ENCODE data around the gene ADI1.

The ADI1 gene

DNA sequence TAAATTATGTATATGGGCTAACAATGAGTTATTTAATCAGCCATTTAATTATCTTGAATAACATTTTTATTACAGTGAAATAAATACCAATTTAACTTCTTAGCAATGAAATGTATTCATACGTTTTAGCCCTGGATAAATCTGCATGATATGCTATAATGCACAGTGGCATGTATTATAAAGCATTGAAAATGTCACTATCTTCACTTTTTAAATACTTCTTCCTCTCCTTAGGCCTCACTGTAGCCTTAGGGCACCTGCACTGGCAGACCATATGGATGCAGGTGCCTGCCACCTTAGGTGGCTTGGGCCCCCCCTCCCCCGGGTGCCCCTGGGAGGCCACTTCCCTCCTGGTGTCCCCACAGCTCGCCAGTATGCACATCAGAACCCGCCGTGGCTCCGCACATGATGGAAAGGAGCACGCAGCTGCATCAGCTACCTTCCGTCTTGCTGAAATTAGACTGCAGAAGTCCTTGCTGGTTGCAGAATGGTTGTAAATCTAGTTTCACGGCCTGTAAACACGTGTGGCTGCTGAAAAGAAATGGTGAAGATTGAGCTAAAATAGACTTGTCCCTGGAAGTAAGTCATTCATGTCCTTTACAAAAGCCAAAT is 56.7 kb downstream of the ADI1 start:
- TF ChIP-seq CTCF (conservative IDR thresholded peaks at IDR 0.05; ENCODE audit: low read depth, low read length) = no peak
- no peak for DNase-seq (ENCODE audit: low read depth)

DNA sequence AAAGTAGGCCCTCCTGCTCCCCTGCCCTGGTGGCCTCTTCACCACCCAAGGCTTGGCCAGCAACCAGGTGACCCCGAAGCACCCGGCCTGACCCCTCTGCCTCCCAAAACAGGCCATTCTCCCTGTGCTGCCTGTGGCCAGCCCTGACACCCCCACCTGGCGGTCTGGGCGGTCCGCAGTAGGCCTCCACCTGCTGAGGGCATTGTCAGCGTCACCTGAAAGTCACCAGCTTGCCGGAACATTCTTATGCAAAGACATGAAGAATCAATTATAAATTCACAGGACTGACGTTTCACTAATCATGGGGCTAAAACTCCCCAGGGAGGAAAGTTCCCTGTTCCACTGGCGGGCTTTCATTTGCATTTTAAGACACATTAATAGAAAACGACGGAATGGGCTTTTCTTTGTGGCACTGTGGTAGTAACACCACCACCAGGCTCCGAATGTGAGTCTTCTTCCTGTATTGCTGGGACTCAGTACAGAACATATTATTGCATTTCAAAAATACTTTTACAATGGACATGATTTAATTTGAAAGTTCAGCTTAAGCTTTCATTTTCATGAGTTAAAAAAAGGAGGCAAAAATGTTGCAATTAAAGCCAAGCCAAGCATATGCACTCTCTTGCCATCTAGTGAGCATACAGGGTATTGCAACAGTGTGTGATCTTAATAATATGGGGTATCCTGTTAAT is 57.4 kb downstream of the ADI1 start:
- TF ChIP-seq CTCF (conservative IDR thresholded peaks at IDR 0.05; ENCODE audit: low read depth, low read length) = peak; percentile 89
- H3K4me3 ChIP-seq (ENCODE audit: low read length) = no peak overlapping the region
- no peak for DNase-seq (ENCODE audit: low read depth)

More for the DNA sequence above, 56.7 kb downstream of the ADI1 start:
- no peak overlapping the region for H3K4me3 ChIP-seq (ENCODE audit: low read length)

DNA sequence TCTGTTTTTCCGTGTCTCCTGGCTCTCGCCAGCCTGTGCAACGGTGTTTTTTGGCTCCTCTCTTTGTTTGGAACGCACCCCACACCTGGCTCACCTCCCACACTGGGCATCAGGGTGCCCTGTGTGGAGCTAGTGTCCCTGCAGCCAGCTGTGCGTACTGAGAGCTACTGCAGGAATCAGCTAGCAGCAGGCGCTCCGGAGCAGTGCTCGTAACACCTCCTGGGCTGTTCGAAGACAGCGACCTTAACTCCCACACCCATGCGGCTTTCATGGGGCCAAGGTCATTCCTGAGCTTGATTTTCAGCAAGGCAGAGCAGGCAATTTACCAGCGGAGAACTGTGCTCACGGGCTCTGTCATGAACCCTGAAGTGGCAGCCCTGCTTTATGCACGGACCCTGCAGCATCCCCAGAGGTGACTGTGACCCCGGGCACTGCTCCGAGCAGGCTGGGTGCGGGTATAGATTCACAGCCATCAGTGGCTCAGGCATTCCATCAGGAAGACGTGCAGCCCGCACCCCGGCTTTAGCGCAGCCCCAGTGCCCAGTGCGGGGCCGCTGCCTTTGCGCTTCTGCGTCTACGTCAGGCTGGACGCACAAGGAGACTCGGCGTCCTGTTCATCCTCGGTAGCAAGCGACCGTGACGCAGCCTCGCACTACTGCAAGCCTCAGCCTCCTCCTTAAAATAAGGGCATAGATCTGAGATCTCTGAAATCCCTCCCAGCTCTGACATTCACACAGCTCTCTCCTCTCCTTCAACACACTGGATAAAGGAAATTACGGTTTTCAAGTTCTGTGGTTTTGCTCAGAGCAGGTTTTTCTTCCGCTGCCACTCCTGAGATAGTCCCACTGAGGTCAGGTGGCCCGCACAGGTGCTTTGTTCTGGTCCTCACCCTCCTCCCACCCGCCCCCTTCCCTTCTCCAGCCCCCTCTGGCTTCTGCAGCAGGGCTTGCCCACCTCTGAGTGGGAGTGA is 58.2 kb downstream of the ADI1 start:
- TF ChIP-seq CTCF (conservative IDR thresholded peaks at IDR 0.05; ENCODE audit: low read depth, low read length) = no peak
- H3K4me3 ChIP-seq (ENCODE audit: low read length) = no peak overlapping the region
- DNase-seq (ENCODE audit: low read depth) = no peak

DNA sequence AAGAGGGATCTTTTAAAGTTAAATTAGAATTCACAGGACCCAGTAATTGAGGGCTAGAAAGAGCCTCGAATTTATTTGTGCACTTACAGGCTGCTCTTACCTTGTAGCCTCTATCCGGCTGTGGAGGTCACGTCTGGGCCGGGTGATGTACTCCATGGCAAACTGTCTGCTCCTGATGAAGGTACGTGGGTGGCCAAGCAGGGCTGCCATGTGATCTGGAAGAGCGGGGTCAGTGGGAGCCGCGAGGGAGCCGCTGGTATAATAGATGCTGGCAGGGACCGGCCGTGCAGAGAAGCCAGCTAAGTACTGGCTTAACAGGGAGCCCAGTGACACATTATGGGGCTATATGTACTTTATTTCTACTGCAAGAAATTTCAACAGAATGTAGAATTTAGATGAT is 59.2 kb downstream of the ADI1 start:
- H3K4me3 ChIP-seq (ENCODE audit: low read length) = no peak overlapping the region
- DNase-seq (ENCODE audit: low read depth) = no peak
- TF ChIP-seq CTCF (conservative IDR thresholded peaks at IDR 0.05; ENCODE audit: low read depth, low read length) = no peak

GRCh38 chr2:3459185-3460015 is 59.9 kb downstream of the ADI1 start:
- peak; percentile 3 for TF ChIP-seq CTCF (conservative IDR thresholded peaks at IDR 0.05; ENCODE audit: low read depth, low read length)
- no peak for DNase-seq (ENCODE audit: low read depth)
- H3K4me3 ChIP-seq (ENCODE audit: low read length) = no peak overlapping the region

DNA sequence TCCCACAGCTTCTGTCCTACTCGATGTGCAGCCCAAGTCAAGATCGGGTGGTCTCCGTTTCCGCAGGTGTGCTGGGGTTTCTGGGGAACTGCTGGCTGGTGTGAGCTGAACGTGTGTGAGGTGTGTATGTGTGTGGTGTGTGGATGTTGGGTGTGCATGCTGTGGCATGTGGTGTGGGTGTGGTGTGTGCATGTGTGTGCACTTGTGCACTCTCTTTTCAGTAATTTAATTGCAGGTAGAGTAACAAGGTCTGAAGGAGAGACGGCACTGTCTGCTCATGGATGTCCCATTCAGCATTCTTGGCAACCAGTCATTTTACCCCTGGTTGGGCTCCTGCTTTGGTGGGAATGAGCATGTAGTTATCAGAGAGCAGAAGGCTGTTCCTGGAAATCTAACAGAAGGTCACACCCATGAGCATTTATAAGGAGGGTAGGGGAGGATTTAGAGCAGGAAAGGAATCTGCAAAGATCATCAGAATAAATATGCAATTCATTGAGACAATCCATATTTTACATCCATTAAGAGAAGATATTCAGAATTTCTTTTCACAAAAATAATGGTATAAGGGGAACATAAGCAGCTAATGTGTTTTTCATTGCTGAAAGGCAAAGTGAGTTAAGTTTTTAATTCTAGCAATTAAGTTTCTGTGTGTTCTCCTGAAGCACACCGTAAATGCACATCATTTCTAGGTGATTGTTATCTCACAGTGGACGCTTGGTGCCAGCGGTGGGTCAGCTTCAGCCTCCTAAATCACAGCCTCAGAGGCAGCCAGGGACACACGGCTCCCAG is 60.7 kb downstream of the ADI1 start:
- no peak for TF ChIP-seq CTCF (conservative IDR thresholded peaks at IDR 0.05; ENCODE audit: low read depth, low read length)
- H3K4me3 ChIP-seq (ENCODE audit: low read length) = no peak overlapping the region
- DNase-seq (ENCODE audit: low read depth) = no peak
